Kidney (tissue), 14 donors: Measurements from ENCODE around the gene TMCO4. TPM values are rescaled to one million over a fixed set of nuclear protein-coding genes. Genes with fewer than 3 reads are reported as not detected.

Source experiments
- DNase-seq, 5 donors: peaks; one replicate each; pipeline ENCODE4 v3.0.0-alpha.2; 2013 to 2020
- FAIRE-seq: peaks from 2 replicates; lab custom pipeline; 2012; peaks lifted over from hg19 to GRCh38; lab: Jason Lieb, UNC
- H3K27ac ChIP-seq, 2 donors: one replicate each; pipeline ENCODE4 v1.7.0; 2013; ENCODE audit warnings: low read depth in 2 of 2, low read length in 2 of 2, inconsistent platforms in 1 of 2
- H3K27me3 ChIP-seq: one replicate; pipeline ENCODE4 v1.7.1; 2013; ENCODE audit warnings: low read length, inconsistent platforms; ENCODE audit not compliant: control insufficient read depth, insufficient read depth
- H3K36me3 ChIP-seq, 3 donors: one replicate each; pipeline versions ENCODE4 v1.7.0 to v1.7.1; 2013; ENCODE audit warnings: low read length in 3 of 3, control low read depth in 1 of 3, inconsistent platforms in 1 of 3; ENCODE audit not compliant: insufficient read depth in 3 of 3, control insufficient read depth in 2 of 3
- H3K4me1 ChIP-seq, 3 donors: one replicate each; pipeline versions ENCODE4 v1.7.0 to v1.7.1; 2013; ENCODE audit warnings: low read length in 3 of 3, inconsistent platforms in 1 of 3, low read depth in 1 of 3; ENCODE audit not compliant: control insufficient read depth in 2 of 3, insufficient read depth in 2 of 3
- H3K4me3 ChIP-seq, 3 donors: one replicate each; pipeline versions ENCODE4 v1.7.0 to v1.8.1; 2013; ENCODE audit warnings: low read length in 3 of 3, control low read depth in 1 of 3, inconsistent platforms in 1 of 3
- H3K9ac ChIP-seq, 3 donors: one replicate each; pipeline versions ENCODE4 v1.7.0 to v1.7.1; 2013; ENCODE audit warnings: low read length in 3 of 3, control low read depth in 1 of 3, inconsistent platforms in 1 of 3
- H3K9me3 ChIP-seq, 3 donors: one replicate each; pipeline versions ENCODE4 v1.7.0 to v1.7.1; 2013; ENCODE audit warnings: low read length in 3 of 3, control low read depth in 1 of 3, inconsistent platforms in 1 of 3; ENCODE audit not compliant: control insufficient read depth in 2 of 3, insufficient read depth in 1 of 3
- intact Hi-C: fragments of 100-400 bp; cut with DNase I; formaldehyde crosslinking; loops from one replicate; pipeline ENCODE4 v1.11.1; 2022
- polyA plus RNA-seq: library from polyadenylated mRNA; stranded (reverse); fragments of 350-450 nt; fragmentation: Illumina TruSeq; extraction: RNeasy Lipid Tissue Mini Kit (QIAGEN cat#74804); gene quantifications from one replicate; pipeline ENCODE4 v1.2.3, GENCODE V29; 2014; ENCODE audit warnings: low read depth, low replicate concordance; ENCODE audit not compliant: insufficient read depth
- total RNA-seq: library from RNA; stranded (reverse); fragmentation: NEBNext Ultra II Directional; extraction: Animal tissue kit (Norgen Biotek cat#: 25700); gene quantifications from one replicate; pipeline ENCODE4 v1.2.1, GENCODE V29; 2021
- TF ChIP-seq, protein P1 (sequence below): IDR thresholded peaks from 3 replicates; pipeline ENCODE4 v1.5.1; 2012; ENCODE audit warnings: mild to moderate bottlenecking, moderate library complexity, borderline replicate concordance; ENCODE audit not compliant: insufficient read depth; ENCODE audit errors: extremely low read depth
- donor health status: control.
- donor health status: control.
- donor health status: control.
- donor health status: control.
- donor health status: control.
- donor health status: DM: yes; HTN: yes; CAD: no.
- donor health status: Normal renal cell carcinoma (clear cell type).

TMCO4 gene
- total and polyA plus RNA-seq, 2 donors from 2014 or later, result 35.0 to 36.5 TPM

DNA sequence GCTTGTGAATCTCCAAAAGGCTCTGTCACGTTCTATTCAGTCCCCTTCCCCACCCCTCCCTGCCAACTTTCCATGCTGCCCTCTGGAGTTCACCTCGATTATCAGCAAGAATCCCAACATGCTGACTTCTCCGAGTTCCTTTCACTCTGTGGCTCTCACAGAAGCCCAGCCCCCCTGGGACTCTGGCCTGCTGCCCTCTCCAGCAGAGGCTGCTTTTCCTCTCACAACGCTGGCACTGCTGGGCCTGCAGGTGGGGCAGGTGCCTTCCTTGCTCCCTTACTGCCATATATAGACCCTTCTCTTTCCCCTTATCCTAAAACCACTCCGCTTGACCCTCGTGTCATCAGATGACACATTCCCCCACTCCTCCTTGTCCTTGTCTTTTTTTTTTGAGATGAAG lies 25.6 kb upstream of the TMCO4 start:
- Histone ChIP-seq H3K9ac (no peak overlapping the region), H3K27me3 (no peaks in the 10 kb centered on the region), H3K4me1 (peaks cover 0 to 15% (median 5%) of the 10 kb centered on the region in 3 donors), H3K27ac (peak overlapping the region; percentile 79 to 88), H3K36me3 (no peaks in the 10 kb centered on the region), H3K9me3 (no peaks in the 10 kb centered on the region), H3K4me3 (peak overlapping the region in 2 of 3 donors; percentile 10 to 35)
- intact Hi-C loops, result no loop called here
- DNase-seq (no peak), FAIRE-seq (no peak)
- TF ChIP-seq, protein P1, sequence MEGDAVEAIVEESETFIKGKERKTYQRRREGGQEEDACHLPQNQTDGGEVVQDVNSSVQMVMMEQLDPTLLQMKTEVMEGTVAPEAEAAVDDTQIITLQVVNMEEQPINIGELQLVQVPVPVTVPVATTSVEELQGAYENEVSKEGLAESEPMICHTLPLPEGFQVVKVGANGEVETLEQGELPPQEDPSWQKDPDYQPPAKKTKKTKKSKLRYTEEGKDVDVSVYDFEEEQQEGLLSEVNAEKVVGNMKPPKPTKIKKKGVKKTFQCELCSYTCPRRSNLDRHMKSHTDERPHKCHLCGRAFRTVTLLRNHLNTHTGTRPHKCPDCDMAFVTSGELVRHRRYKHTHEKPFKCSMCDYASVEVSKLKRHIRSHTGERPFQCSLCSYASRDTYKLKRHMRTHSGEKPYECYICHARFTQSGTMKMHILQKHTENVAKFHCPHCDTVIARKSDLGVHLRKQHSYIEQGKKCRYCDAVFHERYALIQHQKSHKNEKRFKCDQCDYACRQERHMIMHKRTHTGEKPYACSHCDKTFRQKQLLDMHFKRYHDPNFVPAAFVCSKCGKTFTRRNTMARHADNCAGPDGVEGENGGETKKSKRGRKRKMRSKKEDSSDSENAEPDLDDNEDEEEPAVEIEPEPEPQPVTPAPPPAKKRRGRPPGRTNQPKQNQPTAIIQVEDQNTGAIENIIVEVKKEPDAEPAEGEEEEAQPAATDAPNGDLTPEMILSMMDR, result peak; percentile 12

DNA sequence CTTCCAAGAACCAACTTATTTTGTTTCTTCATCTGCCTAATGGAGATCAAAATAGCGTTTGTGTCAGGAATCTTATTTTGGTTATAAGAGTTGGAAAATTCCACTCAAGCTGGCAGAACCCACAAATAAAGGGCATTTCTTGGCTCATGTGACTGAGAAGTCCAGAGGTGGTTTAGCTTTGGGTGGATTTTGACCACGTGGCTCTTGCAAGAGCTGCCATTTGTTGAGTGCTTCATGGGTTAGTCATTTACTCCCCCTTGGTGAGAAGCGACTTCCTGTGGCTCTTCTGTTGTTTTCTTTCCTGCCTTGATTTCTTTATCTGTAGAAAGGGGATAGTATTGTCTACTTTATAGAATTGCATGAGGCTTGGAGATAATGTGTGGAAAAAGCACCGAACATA lies 24.8 kb upstream of the TMCO4 start:
- peak overlapping the region; percentile 79 to 88 for H3K27ac ChIP-seq

DNA sequence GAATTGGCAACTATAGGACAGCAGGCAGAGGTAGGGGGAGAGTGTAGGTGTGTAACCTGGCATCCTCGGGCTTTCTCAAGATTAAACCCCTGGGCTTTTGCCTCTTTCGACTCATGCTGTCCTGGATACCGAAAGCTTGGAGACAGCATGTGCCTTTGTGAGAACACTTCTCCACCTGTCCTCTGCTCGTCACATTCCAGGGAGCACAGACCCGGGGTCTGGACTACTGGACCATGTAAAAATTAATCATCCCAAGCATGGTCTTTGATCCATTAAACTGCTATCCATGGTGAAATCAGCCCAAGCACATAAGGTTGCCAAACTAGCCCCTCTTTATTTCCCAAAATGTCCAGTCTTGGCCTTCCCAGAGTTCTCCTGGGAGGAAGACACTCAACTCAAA lies 24.3 kb upstream of the TMCO4 start:
- intact Hi-C loops, result no loop called here
- TF ChIP-seq, protein P1, result no peak
- Histone ChIP-seq H3K9me3 (no peaks in the 10 kb centered on the region), H3K27ac (peak overlapping the region; percentile 47 to 72), H3K9ac (no peak overlapping the region), H3K27me3 (no peaks in the 10 kb centered on the region), H3K36me3 (no peaks in the 10 kb centered on the region), H3K4me1 (peaks cover 0 to 19% (median 5%) of the 10 kb centered on the region in 3 donors), H3K4me3 (peak overlapping the region in 1 of 3 donors; percentile 3)
- no peak for FAIRE-seq
- DNase-seq, result peak in 2 of 5 donors; percentile 19 to 58

More for the DNA sequence above, 24.8 kb upstream of the TMCO4 start:
- Histone ChIP-seq H3K4me1 (peaks cover 0 to 15% (median 5%) of the 10 kb centered on the region in 3 donors), H3K27me3 (no peaks in the 10 kb centered on the region), H3K4me3 (peak overlapping the region in 1 of 3 donors; percentile 35), H3K36me3 (no peaks in the 10 kb centered on the region), H3K9ac (no peak overlapping the region), H3K9me3 (no peaks in the 10 kb centered on the region)
- intact Hi-C loops, result no loop called here
- FAIRE-seq (no peak), DNase-seq (no peak)
- TF ChIP-seq, protein P1, result no peak

DNA sequence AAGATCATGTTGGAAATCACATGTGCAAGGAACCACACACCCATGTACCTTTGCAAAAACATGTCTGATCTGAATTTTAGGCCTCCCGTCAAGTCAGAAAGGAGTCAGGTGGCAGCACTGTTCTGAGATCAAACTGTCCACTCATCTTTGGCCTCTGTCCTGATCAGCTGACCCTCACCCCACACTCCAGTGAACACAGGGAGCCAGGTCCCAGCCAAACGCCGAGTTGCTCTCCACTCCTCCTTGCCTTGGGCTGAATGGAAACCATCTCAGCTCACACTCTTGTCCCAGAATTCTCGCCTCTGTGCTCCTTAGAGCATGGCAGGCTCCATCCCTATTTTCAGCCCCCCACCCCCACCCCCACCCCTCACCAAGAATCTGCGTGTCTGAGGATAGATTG lies 20.0 kb upstream of the TMCO4 start:
- H3K9ac ChIP-seq, result no peak overlapping the region
- H3K27ac ChIP-seq, result no peak overlapping the region
- H3K4me3 ChIP-seq, result no peak overlapping the region
- no peak for FAIRE-seq
- H3K27me3 ChIP-seq, result no peaks in the 10 kb centered on the region
- no peaks in the 10 kb centered on the region for H3K9me3 ChIP-seq
- intact Hi-C loops, result no loop called here
- no peaks in the 10 kb centered on the region for H3K36me3 ChIP-seq
- TF ChIP-seq, protein P1, result no peak
- DNase-seq, result peak in 2 of 5 donors; percentile 29 to 56
- peaks cover 0 to 27% (median 12%) of the 10 kb centered on the region in 3 donors for H3K4me1 ChIP-seq
